ENCODE data around the gene INAVA. TPM values are rescaled to one million over a fixed set of nuclear protein-coding genes. Genes with fewer than 3 reads are reported as not detected.

INAVA gene
- total RNA-seq, 1 donor from 2014 or later, result 42.2 TPM

GRCh38 chr1:200866116-200866515, 28.6 kb upstream of the INAVA start:
- Histone ChIP-seq H3K27me3 (no peaks in the 10 kb centered on the region), H3K27ac (no peak overlapping the region), H3K4me1 (no peaks in the 10 kb centered on the region), H3K36me3 (peaks cover 0 to 7% of the 10 kb centered on the region in 2 donors), H3K9me3 (no peaks in the 10 kb centered on the region), H3K4me3 (no peak overlapping the region)
- no peak for DNase-seq (ENCODE audit: extremely low spot score in 2 of 2)
- TF ChIP-seq POLR2A (IDR thresholded peaks at IDR 0.05) (no peak), POLR2AphosphoS5 (IDR thresholded peaks at IDR 0.05; ENCODE audit: insufficient read depth in 1 of 2, low read depth in 1 of 2) (no peak)
- TF ChIP-seq, protein P1, sequence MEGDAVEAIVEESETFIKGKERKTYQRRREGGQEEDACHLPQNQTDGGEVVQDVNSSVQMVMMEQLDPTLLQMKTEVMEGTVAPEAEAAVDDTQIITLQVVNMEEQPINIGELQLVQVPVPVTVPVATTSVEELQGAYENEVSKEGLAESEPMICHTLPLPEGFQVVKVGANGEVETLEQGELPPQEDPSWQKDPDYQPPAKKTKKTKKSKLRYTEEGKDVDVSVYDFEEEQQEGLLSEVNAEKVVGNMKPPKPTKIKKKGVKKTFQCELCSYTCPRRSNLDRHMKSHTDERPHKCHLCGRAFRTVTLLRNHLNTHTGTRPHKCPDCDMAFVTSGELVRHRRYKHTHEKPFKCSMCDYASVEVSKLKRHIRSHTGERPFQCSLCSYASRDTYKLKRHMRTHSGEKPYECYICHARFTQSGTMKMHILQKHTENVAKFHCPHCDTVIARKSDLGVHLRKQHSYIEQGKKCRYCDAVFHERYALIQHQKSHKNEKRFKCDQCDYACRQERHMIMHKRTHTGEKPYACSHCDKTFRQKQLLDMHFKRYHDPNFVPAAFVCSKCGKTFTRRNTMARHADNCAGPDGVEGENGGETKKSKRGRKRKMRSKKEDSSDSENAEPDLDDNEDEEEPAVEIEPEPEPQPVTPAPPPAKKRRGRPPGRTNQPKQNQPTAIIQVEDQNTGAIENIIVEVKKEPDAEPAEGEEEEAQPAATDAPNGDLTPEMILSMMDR (IDR thresholded peaks at IDR 0.05), result no peak
- intact Hi-C loops (cut with DNase I), result no loop called here

DNA sequence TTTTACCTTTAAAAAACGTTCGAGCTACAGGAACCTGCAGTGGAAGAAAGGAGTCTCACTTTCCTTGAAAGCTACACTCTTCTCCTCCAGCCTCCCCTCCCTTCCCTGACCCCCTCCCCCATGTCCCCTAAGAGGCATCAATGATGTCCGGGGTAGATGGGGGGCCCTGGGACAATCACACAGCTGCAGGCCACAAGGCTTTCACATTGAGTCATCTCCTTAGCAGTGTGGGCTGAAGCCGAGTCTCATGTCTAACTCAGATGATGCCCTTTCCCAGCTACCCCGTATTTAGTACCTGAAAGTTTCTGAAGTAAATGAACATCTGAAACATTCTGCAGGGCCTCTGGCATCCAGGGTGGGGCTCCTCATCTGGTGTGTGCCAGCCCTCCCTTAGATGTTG, 28.2 kb upstream of the INAVA start:
- H3K27ac ChIP-seq, result no peak overlapping the region
- H3K9me3 ChIP-seq, result no peaks in the 10 kb centered on the region
- no peak for TF ChIP-seq POLR2A (IDR thresholded peaks at IDR 0.05)
- peaks cover 0 to 7% of the 10 kb centered on the region in 2 donors for H3K36me3 ChIP-seq
- H3K4me1 ChIP-seq, result no peaks in the 10 kb centered on the region
- no peak overlapping the region for H3K4me3 ChIP-seq
- DNase-seq (ENCODE audit: extremely low spot score in 2 of 2), result no peak
- no peaks in the 10 kb centered on the region for H3K27me3 ChIP-seq
- intact Hi-C loops (cut with DNase I), result no loop called here

GRCh38 chr1:200867018-200867811, 27.5 kb upstream of the INAVA start:
- TF ChIP-seq POLR2A (IDR thresholded peaks at IDR 0.05), result no peak
- TF ChIP-seq, protein P1 (IDR thresholded peaks at IDR 0.05), result no peak
- TF ChIP-seq POLR2AphosphoS5 (IDR thresholded peaks at IDR 0.05; ENCODE audit: insufficient read depth in 1 of 2, low read depth in 1 of 2), result no peak
- no peak overlapping the region for H3K4me3 ChIP-seq
- no peaks in the 10 kb centered on the region for H3K27me3 ChIP-seq
- H3K9me3 ChIP-seq, result no peaks in the 10 kb centered on the region
- peaks cover 0 to 7% of the 10 kb centered on the region in 2 donors for H3K36me3 ChIP-seq
- intact Hi-C loops (cut with DNase I), result no loop called here
- no peak overlapping the region for H3K27ac ChIP-seq
- H3K4me1 ChIP-seq, result no peaks in the 10 kb centered on the region
- no peak for DNase-seq (ENCODE audit: extremely low spot score in 2 of 2)

DNA sequence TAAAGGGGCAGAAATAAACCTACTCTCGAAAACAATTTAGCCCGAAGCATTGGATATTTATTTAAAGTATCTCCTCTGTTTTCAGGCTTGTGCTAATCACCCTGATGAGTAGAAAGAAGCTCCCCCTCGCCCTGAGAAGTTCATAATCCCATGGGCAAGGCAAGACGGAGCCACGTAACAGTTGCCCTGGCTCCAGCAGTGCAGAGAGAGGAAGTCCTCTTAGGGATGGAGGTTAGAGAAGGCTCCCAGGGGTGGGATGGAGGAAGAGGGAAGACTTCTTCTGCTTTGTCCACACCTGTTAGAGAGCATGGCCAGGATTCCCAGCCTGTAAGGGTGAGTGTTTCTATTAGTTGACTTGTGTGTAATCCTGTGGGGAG, 25.3 kb upstream of the INAVA start:
- Histone ChIP-seq H3K36me3 (no peaks in the 10 kb centered on the region), H3K4me1 (peaks cover 13% of the 10 kb centered on the region), H3K27me3 (peaks cover 10% of the 10 kb centered on the region), H3K9me3 (no peaks in the 10 kb centered on the region), H3K4me3 (no peak overlapping the region), H3K27ac (no peak overlapping the region)
- intact Hi-C loops (cut with DNase I), result no loop called here
- TF ChIP-seq POLR2AphosphoS5 (IDR thresholded peaks at IDR 0.05; ENCODE audit: insufficient read depth in 1 of 2, low read depth in 1 of 2), result no peak
- TF ChIP-seq, protein P1 (IDR thresholded peaks at IDR 0.05), result no peak
- TF ChIP-seq POLR2A (IDR thresholded peaks at IDR 0.05), result no peak
- DNase-seq (ENCODE audit: extremely low spot score in 2 of 2), result no peak

DNA sequence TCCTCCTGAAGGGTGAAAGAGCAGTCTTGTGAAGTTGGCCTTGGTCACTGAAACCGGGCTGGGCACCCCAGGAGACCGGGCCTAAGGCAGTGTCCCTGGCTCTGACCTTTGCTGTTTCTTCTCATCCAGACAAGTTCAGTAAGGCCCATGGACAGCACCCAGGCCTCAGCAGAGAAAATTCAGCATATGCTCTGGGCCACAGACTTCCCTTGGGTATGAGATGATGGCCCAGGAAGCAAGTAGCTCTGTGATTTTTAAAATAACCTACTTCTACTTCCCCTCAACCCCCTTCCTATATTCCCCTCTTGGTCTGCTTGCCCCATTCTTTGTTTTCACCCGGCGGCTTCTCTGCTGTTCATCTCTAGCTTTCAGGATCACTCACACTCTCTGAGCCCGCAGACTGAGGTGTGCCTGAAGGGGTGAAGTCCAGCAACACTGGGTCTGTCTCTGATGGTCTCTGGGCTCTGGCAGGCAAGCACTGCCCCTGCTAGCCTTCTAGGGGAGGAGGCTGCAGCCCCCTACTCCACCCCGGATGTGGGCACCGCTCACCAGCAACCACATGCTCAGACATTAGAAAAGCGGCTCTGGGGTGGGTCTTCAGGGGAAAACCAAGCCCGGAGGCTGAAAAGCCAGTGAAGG, 24.8 kb upstream of the INAVA start:
- H3K27me3 ChIP-seq, result peaks cover 10% of the 10 kb centered on the region
- H3K36me3 ChIP-seq, result no peaks in the 10 kb centered on the region
- DNase-seq (ENCODE audit: extremely low spot score in 2 of 2), result no peak
- TF ChIP-seq POLR2AphosphoS5 (IDR thresholded peaks at IDR 0.05; ENCODE audit: insufficient read depth in 1 of 2, low read depth in 1 of 2) (no peak), POLR2A (IDR thresholded peaks at IDR 0.05) (no peak)
- TF ChIP-seq, protein P1 (IDR thresholded peaks at IDR 0.05), result no peak
- no peak overlapping the region for H3K27ac ChIP-seq
- intact Hi-C loops (cut with DNase I), result no loop called here
- H3K9me3 ChIP-seq, result no peaks in the 10 kb centered on the region
- peaks cover 13% of the 10 kb centered on the region for H3K4me1 ChIP-seq
- H3K4me3 ChIP-seq, result no peak overlapping the region
